ENCODE data around the gene FAM131B.

DNA sequence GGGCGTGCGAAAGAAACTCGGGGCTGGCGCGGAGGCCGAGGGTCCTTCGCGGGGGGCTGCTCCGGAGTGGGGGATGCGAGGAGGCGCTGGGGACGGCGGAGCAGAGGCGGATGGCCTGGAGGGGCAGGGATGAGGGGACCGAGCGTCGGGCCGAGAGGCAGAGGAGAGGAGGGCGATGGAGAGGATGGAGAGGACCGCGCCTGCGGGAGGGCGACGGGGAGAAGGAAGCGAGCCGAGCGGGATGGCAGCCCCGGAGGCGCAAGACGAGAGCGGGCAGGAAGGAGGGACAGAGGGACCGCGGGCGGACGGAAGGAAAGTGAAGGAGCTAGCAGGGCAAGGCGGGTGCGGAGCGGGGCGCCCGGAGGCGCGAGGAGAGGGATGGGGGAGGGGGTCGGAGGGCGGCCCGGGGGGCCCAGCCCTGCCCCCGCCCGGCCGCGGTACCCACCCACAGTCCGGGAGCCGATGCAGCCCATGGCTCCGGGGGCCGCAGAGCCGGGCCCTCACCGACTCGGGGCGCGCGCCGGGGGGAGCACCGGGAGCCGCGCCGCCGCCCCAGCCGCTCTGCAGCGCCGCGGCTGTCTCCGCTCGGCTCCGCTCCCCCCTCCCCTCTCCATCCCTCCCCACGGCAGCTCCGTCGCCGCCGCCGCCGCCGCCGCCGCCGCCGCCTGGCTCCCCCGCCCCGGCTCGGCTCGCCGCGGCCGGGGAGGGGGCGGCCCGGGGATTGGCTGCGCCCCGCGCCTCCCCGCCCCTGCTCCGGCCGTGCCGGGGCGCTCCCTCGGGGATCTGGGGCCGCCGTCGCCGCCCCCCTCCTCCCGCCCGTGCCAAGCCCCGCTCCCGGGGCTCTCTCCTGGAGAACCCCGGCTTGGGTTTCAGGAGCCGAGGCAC, at the start of gene FAM131B:
- no peak for TF ChIP-seq POLR2A (IDR thresholded peaks at IDR 0.05)
- TF ChIP-seq, protein P1, sequence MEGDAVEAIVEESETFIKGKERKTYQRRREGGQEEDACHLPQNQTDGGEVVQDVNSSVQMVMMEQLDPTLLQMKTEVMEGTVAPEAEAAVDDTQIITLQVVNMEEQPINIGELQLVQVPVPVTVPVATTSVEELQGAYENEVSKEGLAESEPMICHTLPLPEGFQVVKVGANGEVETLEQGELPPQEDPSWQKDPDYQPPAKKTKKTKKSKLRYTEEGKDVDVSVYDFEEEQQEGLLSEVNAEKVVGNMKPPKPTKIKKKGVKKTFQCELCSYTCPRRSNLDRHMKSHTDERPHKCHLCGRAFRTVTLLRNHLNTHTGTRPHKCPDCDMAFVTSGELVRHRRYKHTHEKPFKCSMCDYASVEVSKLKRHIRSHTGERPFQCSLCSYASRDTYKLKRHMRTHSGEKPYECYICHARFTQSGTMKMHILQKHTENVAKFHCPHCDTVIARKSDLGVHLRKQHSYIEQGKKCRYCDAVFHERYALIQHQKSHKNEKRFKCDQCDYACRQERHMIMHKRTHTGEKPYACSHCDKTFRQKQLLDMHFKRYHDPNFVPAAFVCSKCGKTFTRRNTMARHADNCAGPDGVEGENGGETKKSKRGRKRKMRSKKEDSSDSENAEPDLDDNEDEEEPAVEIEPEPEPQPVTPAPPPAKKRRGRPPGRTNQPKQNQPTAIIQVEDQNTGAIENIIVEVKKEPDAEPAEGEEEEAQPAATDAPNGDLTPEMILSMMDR (IDR thresholded peaks at IDR 0.05), result no peak
- TF ChIP-seq EP300 (IDR thresholded peaks at IDR 0.05), result no peak

All from ovary (tissue), 3 donors.